Measurements from ENCODE around the gene SNRNP48. TPM values are rescaled to one million over a fixed set of nuclear protein-coding genes. Genes with fewer than 3 reads are reported as not detected.

The SNRNP48 gene
- total RNA-seq, 1 experiment from 2014 or later, result 16.1 TPM

- Mint-ChIP-seq H3K27ac (ENCODE audit: unreplicated experiment) (no peak overlapping the region), H3K4me1 (ENCODE audit: low read depth, unreplicated experiment) (peaks cover 8% of the 10 kb centered on the region), H3K36me3 (ENCODE audit: insufficient read depth, unreplicated experiment) (no peaks in the 10 kb centered on the region), H3K4me3 (ENCODE audit: low read depth, unreplicated experiment) (no peak overlapping the region), H3K27me3 (ENCODE audit: unreplicated experiment) (peaks cover 4% of the 10 kb centered on the region), H3K9me3 (ENCODE audit: low read depth, unreplicated experiment) (no peaks in the 10 kb centered on the region)
- intact Hi-C loops (cut with micrococcal nuclease; ENCODE audit: unreplicated experiment), result no loop called here
- CTCF ChIA-PET, result no interaction called here
- TF ChIP-seq CTCF (IDR thresholded peaks at IDR 0.05; ENCODE audit: unreplicated experiment), result no peak
- no peak for DNase-seq
- BruUV-seq (replicated peaks), result no TSS peak
Observed at GRCh38 chr6:7636151-7636550, 46.2 kb downstream of the SNRNP48 start.

- no peak for TF ChIP-seq CTCF (IDR thresholded peaks at IDR 0.05; ENCODE audit: unreplicated experiment)
- no peak for DNase-seq
- no peak overlapping the region for H3K27ac Mint-ChIP-seq (ENCODE audit: unreplicated experiment)
- no peaks in the 10 kb centered on the region for H3K9me3 Mint-ChIP-seq (ENCODE audit: low read depth, unreplicated experiment)
- peaks cover 8% of the 10 kb centered on the region for H3K4me1 Mint-ChIP-seq (ENCODE audit: low read depth, unreplicated experiment)
- no peaks in the 10 kb centered on the region for H3K27me3 Mint-ChIP-seq (ENCODE audit: unreplicated experiment)
- no peaks in the 10 kb centered on the region for H3K36me3 Mint-ChIP-seq (ENCODE audit: insufficient read depth, unreplicated experiment)
- CTCF ChIA-PET, result no interaction called here
- no TSS peak for BruUV-seq (replicated peaks)
- H3K4me3 Mint-ChIP-seq (ENCODE audit: low read depth, unreplicated experiment), result no peak overlapping the region
- intact Hi-C loops (cut with micrococcal nuclease; ENCODE audit: unreplicated experiment), result no loop called here
Observed at GRCh38 chr6:7637533-7637932, 47.5 kb downstream of the SNRNP48 start.

- no peaks in the 10 kb centered on the region for H3K9me3 Mint-ChIP-seq (ENCODE audit: low read depth, unreplicated experiment)
- H3K27me3 Mint-ChIP-seq (ENCODE audit: unreplicated experiment), result no peaks in the 10 kb centered on the region
- peaks cover 8% of the 10 kb centered on the region for H3K4me1 Mint-ChIP-seq (ENCODE audit: low read depth, unreplicated experiment)
- DNase-seq, result no peak
- no TSS peak for BruUV-seq (replicated peaks)
- TF ChIP-seq CTCF (IDR thresholded peaks at IDR 0.05; ENCODE audit: unreplicated experiment), result no peak
- H3K4me3 Mint-ChIP-seq (ENCODE audit: low read depth, unreplicated experiment), result no peak overlapping the region
- intact Hi-C loops (cut with micrococcal nuclease; ENCODE audit: unreplicated experiment), result no loop called here
- no peak overlapping the region for H3K27ac Mint-ChIP-seq (ENCODE audit: unreplicated experiment)
- CTCF ChIA-PET, result no interaction called here
- no peaks in the 10 kb centered on the region for H3K36me3 Mint-ChIP-seq (ENCODE audit: insufficient read depth, unreplicated experiment)
Observed at GRCh38 chr6:7639427-7639826, 49.4 kb downstream of the SNRNP48 start.

- CTCF ChIA-PET, result no interaction called here
- H3K4me1 Mint-ChIP-seq (ENCODE audit: low read depth, unreplicated experiment), result peaks cover 8% of the 10 kb centered on the region
- no peaks in the 10 kb centered on the region for H3K9me3 Mint-ChIP-seq (ENCODE audit: low read depth, unreplicated experiment)
- DNase-seq, result no peak
- TF ChIP-seq CTCF (IDR thresholded peaks at IDR 0.05; ENCODE audit: unreplicated experiment), result no peak
- intact Hi-C loops (cut with micrococcal nuclease; ENCODE audit: unreplicated experiment), result no loop called here
- H3K36me3 Mint-ChIP-seq (ENCODE audit: insufficient read depth, unreplicated experiment), result no peaks in the 10 kb centered on the region
- no peak overlapping the region for H3K4me3 Mint-ChIP-seq (ENCODE audit: low read depth, unreplicated experiment)
- H3K27ac Mint-ChIP-seq (ENCODE audit: unreplicated experiment), result no peak overlapping the region
- BruUV-seq (replicated peaks), result no TSS peak
- no peaks in the 10 kb centered on the region for H3K27me3 Mint-ChIP-seq (ENCODE audit: unreplicated experiment)
Observed at GRCh38 chr6:7640016-7640415, 50.0 kb downstream of the SNRNP48 start.

Data from Calu3 (cell line).